ENCODE measurements around the gene TYW5.

Gene TYW5

GRCh38 chr2:199975273-199975895, 20.1 kb upstream of the TYW5 start:
- Histone ChIP-seq H3K9me3 (ENCODE audit: control insufficient read depth, insufficient read depth, low read length) (no peaks in the 10 kb centered on the region), H3K4me1 (ENCODE audit: control insufficient read depth, insufficient read depth, low read length) (no peaks in the 10 kb centered on the region), H3K27ac (ENCODE audit: low read length) (no peak overlapping the region), H3K27me3 (ENCODE audit: control insufficient read depth, insufficient read depth, low read length) (no peaks in the 10 kb centered on the region), H3K4me3 (ENCODE audit: low read length) (no peak overlapping the region), H3K36me3 (ENCODE audit: control insufficient read depth, insufficient read depth, low read length) (no peaks in the 10 kb centered on the region)
- WGBS (ENCODE audit: insufficient coverage, insufficient read length), result no CpG with 5 or more reads among the region's 3 CpGs
- no peak for DNase-seq (ENCODE audit: low read depth, low spot score)

- no peaks in the 10 kb centered on the region for H3K27me3 ChIP-seq (ENCODE audit: control insufficient read depth, insufficient read depth, low read length)
- no peak overlapping the region for H3K27ac ChIP-seq (ENCODE audit: low read length)
- H3K36me3 ChIP-seq (ENCODE audit: control insufficient read depth, insufficient read depth, low read length), result no peaks in the 10 kb centered on the region
- WGBS (ENCODE audit: insufficient coverage, insufficient read length), result no CpG with 5 or more reads among the region's 2 CpGs
- H3K4me1 ChIP-seq (ENCODE audit: control insufficient read depth, insufficient read depth, low read length), result no peaks in the 10 kb centered on the region
- H3K9me3 ChIP-seq (ENCODE audit: control insufficient read depth, insufficient read depth, low read length), result no peaks in the 10 kb centered on the region
- no peak for DNase-seq (ENCODE audit: low read depth, low spot score)
- no peak overlapping the region for H3K4me3 ChIP-seq (ENCODE audit: low read length)
These were observed 18.4 kb upstream of the TYW5 start for GRCh38 chr2:199973703-199974102.

GRCh38 chr2:199972088-199972626, 16.9 kb upstream of the TYW5 start:
- no peaks in the 10 kb centered on the region for H3K4me1 ChIP-seq (ENCODE audit: control insufficient read depth, insufficient read depth, low read length)
- WGBS (ENCODE audit: insufficient coverage, insufficient read length), result no CpG with 5 or more reads among the region's 6 CpGs
- no peak overlapping the region for H3K27ac ChIP-seq (ENCODE audit: low read length)
- H3K9me3 ChIP-seq (ENCODE audit: control insufficient read depth, insufficient read depth, low read length), result no peaks in the 10 kb centered on the region
- H3K4me3 ChIP-seq (ENCODE audit: low read length), result no peak overlapping the region
- no peak for DNase-seq (ENCODE audit: low read depth, low spot score)
- H3K27me3 ChIP-seq (ENCODE audit: control insufficient read depth, insufficient read depth, low read length), result no peaks in the 10 kb centered on the region
- no peaks in the 10 kb centered on the region for H3K36me3 ChIP-seq (ENCODE audit: control insufficient read depth, insufficient read depth, low read length)

GRCh38 chr2:199968126-199968525, 12.8 kb upstream of the TYW5 start:
- Histone ChIP-seq H3K9me3 (ENCODE audit: control insufficient read depth, insufficient read depth, low read length) (no peaks in the 10 kb centered on the region), H3K27me3 (ENCODE audit: control insufficient read depth, insufficient read depth, low read length) (no peaks in the 10 kb centered on the region), H3K27ac (ENCODE audit: low read length) (no peak overlapping the region), H3K4me3 (ENCODE audit: low read length) (no peak overlapping the region), H3K4me1 (ENCODE audit: control insufficient read depth, insufficient read depth, low read length) (no peaks in the 10 kb centered on the region), H3K36me3 (ENCODE audit: control insufficient read depth, insufficient read depth, low read length) (no peaks in the 10 kb centered on the region)
- DNase-seq (ENCODE audit: low read depth, low spot score), result no peak
- WGBS (ENCODE audit: insufficient coverage, insufficient read length), result no CpG with 5 or more reads among the region's 1 CpG

- Histone ChIP-seq H3K27me3 (ENCODE audit: control insufficient read depth, insufficient read depth, low read length) (no peaks in the 10 kb centered on the region), H3K9me3 (ENCODE audit: control insufficient read depth, insufficient read depth, low read length) (no peaks in the 10 kb centered on the region), H3K27ac (ENCODE audit: low read length) (no peak overlapping the region), H3K4me1 (ENCODE audit: control insufficient read depth, insufficient read depth, low read length) (no peaks in the 10 kb centered on the region), H3K4me3 (ENCODE audit: low read length) (no peak overlapping the region), H3K36me3 (ENCODE audit: control insufficient read depth, insufficient read depth, low read length) (peaks cover 5% of the 10 kb centered on the region; the same call in 1 of the 2 replicates)
- WGBS (ENCODE audit: insufficient coverage, insufficient read length), result no CpG with 5 or more reads among the region's 1 CpG
- DNase-seq (ENCODE audit: low read depth, low spot score), result no peak
These were observed 11.7 kb upstream of the TYW5 start for GRCh38 chr2:199966976-199967375.

GRCh38 chr2:199966405-199966804, 11.1 kb upstream of the TYW5 start:
- Histone ChIP-seq H3K4me3 (ENCODE audit: low read length) (no peak overlapping the region), H3K36me3 (ENCODE audit: control insufficient read depth, insufficient read depth, low read length) (peaks cover 5% of the 10 kb centered on the region; the same call in 1 of the 2 replicates), H3K27me3 (ENCODE audit: control insufficient read depth, insufficient read depth, low read length) (no peaks in the 10 kb centered on the region), H3K27ac (ENCODE audit: low read length) (no peak overlapping the region), H3K4me1 (ENCODE audit: control insufficient read depth, insufficient read depth, low read length) (no peaks in the 10 kb centered on the region), H3K9me3 (ENCODE audit: control insufficient read depth, insufficient read depth, low read length) (no peaks in the 10 kb centered on the region)
- no CpG with 5 or more reads among the region's 2 CpGs for WGBS (ENCODE audit: insufficient coverage, insufficient read length)
- no peak for DNase-seq (ENCODE audit: low read depth, low spot score)

GRCh38 chr2:199962203-199962602, 6.9 kb upstream of the TYW5 start:
- H3K27ac ChIP-seq (ENCODE audit: low read length), result no peak overlapping the region
- WGBS (ENCODE audit: insufficient coverage, insufficient read length), result no CpG with 5 or more reads among the region's 2 CpGs
- H3K27me3 ChIP-seq (ENCODE audit: control insufficient read depth, insufficient read depth, low read length), result no peaks in the 10 kb centered on the region
- peaks cover 5% of the 10 kb centered on the region; the same call in 1 of the 2 replicates for H3K36me3 ChIP-seq (ENCODE audit: control insufficient read depth, insufficient read depth, low read length)
- H3K4me3 ChIP-seq (ENCODE audit: low read length), result no peak overlapping the region
- H3K4me1 ChIP-seq (ENCODE audit: control insufficient read depth, insufficient read depth, low read length), result no peaks in the 10 kb centered on the region
- no peaks in the 10 kb centered on the region for H3K9me3 ChIP-seq (ENCODE audit: control insufficient read depth, insufficient read depth, low read length)
- DNase-seq (ENCODE audit: low read depth, low spot score), result no peak

- no CpG with 5 or more reads among the region's 4 CpGs for WGBS (ENCODE audit: insufficient coverage, insufficient read length)
- no peak for DNase-seq (ENCODE audit: low read depth, low spot score)
- Histone ChIP-seq H3K27ac (ENCODE audit: low read length) (no peak overlapping the region), H3K4me3 (ENCODE audit: low read length) (no peak overlapping the region), H3K9me3 (ENCODE audit: control insufficient read depth, insufficient read depth, low read length) (no peaks in the 10 kb centered on the region), H3K4me1 (ENCODE audit: control insufficient read depth, insufficient read depth, low read length) (no peaks in the 10 kb centered on the region; the same call in none of the 2 replicates), H3K27me3 (ENCODE audit: control insufficient read depth, insufficient read depth, low read length) (no peaks in the 10 kb centered on the region), H3K36me3 (ENCODE audit: control insufficient read depth, insufficient read depth, low read length) (peaks cover 5% of the 10 kb centered on the region; the same call in 1 of the 2 replicates)
These were observed 2.7 kb upstream of the TYW5 start for GRCh38 chr2:199958014-199958413.

GRCh38 chr2:199956062-199956380, 730 bp upstream of the TYW5 start:
- Histone ChIP-seq H3K36me3 (ENCODE audit: control insufficient read depth, insufficient read depth, low read length) (no peaks in the 10 kb centered on the region), H3K27ac (ENCODE audit: low read length) (no peak overlapping the region), H3K27me3 (ENCODE audit: control insufficient read depth, insufficient read depth, low read length) (no peaks in the 10 kb centered on the region), H3K4me3 (ENCODE audit: low read length) (peak overlapping the region; percentile 74), H3K9me3 (ENCODE audit: control insufficient read depth, insufficient read depth, low read length) (no peaks in the 10 kb centered on the region), H3K4me1 (ENCODE audit: control insufficient read depth, insufficient read depth, low read length) (no peaks in the 10 kb centered on the region; the same call in none of the 2 replicates)
- no CpG with 5 or more reads among the region's 10 CpGs for WGBS (ENCODE audit: insufficient coverage, insufficient read length)
- DNase-seq (ENCODE audit: low read depth, low spot score), result no peak

GRCh38 chr2:199955007-199955338, 318 bp downstream of the TYW5 start:
- Histone ChIP-seq H3K36me3 (ENCODE audit: control insufficient read depth, insufficient read depth, low read length) (peaks cover 3% of the 10 kb centered on the region), H3K27me3 (ENCODE audit: control insufficient read depth, insufficient read depth, low read length) (no peaks in the 10 kb centered on the region), H3K27ac (ENCODE audit: low read length) (no peak overlapping the region), H3K4me3 (ENCODE audit: low read length) (peak overlapping the region; percentile 74), H3K9me3 (ENCODE audit: control insufficient read depth, insufficient read depth, low read length) (no peaks in the 10 kb centered on the region), H3K4me1 (ENCODE audit: control insufficient read depth, insufficient read depth, low read length) (no peaks in the 10 kb centered on the region; the same call in none of the 2 replicates)
- WGBS (ENCODE audit: insufficient coverage, insufficient read length), result no CpG with 5 or more reads among the region's 13 CpGs
- no peak for DNase-seq (ENCODE audit: low read depth, low spot score)

- Histone ChIP-seq H3K27ac (ENCODE audit: low read length) (no peak overlapping the region), H3K27me3 (ENCODE audit: control insufficient read depth, insufficient read depth, low read length) (no peaks in the 10 kb centered on the region), H3K4me3 (ENCODE audit: low read length) (no peak overlapping the region), H3K4me1 (ENCODE audit: control insufficient read depth, insufficient read depth, low read length) (no peaks in the 10 kb centered on the region; the same call in none of the 2 replicates), H3K36me3 (ENCODE audit: control insufficient read depth, insufficient read depth, low read length) (peaks cover 3% of the 10 kb centered on the region), H3K9me3 (ENCODE audit: control insufficient read depth, insufficient read depth, low read length) (no peaks in the 10 kb centered on the region)
- DNase-seq (ENCODE audit: low read depth, low spot score), result no peak
- no CpG with 5 or more reads among the region's 1 CpG for WGBS (ENCODE audit: insufficient coverage, insufficient read length)
These were observed 4.3 kb downstream of the TYW5 start for GRCh38 chr2:199951023-199951422.
